ENCODE results near the gene C10orf71. TPM values are rescaled to one million over a fixed set of nuclear protein-coding genes. Genes with fewer than 3 reads are reported as not detected.

Gene C10orf71
- total RNA-seq, 1 experiment from 2014 or later, result not detected

- peaks cover 25% of the 10 kb centered on the region; the same call in 1 of the 2 replicates for H3K27me3 ChIP-seq (ENCODE audit: insufficient read depth, low read length)
- POLR2A ChIA-PET, result no interaction called here
- BruUV-seq (replicated peaks), result no TSS peak
- DNase-seq (ENCODE audit: low read depth, low spot score) (no peak), ATAC-seq (no peak)
- no peak overlapping the region for H3K9ac ChIP-seq (ENCODE audit: low read length)
- no peaks in the 10 kb centered on the region for H3K9me2 ChIP-seq (ENCODE audit: insufficient read depth)
- no peaks in the 10 kb centered on the region for H3K9me3 ChIP-seq (ENCODE audit: control insufficient read depth in 1 of 2, insufficient read depth in 1 of 2, low read depth in 1 of 2, low read length in 2 of 2)
- no peak for TF ChIP-seq POLR2A (IDR thresholded peaks at IDR 0.05; ENCODE audit: borderline replicate concordance, extremely low read depth, insufficient read depth, insufficient read length)
- no peaks in the 10 kb centered on the region for H4K20me1 ChIP-seq (ENCODE audit: insufficient read depth)
- H3K4me2 ChIP-seq (ENCODE audit: low read length), result no peak overlapping the region
- H3K4me1 ChIP-seq (ENCODE audit: control insufficient read depth in 1 of 2, insufficient read depth in 2 of 2, low read length in 2 of 2), result no peaks in the 10 kb centered on the region
- H3K79me2 ChIP-seq (ENCODE audit: insufficient read depth, low read length), result no peaks in the 10 kb centered on the region
- no peak overlapping the region for H2AFZ ChIP-seq (ENCODE audit: low read depth, low read length, poor library complexity, severe bottlenecking)
- CTCF ChIA-PET, result no interaction called here
- no peaks in the 10 kb centered on the region for H3K36me3 ChIP-seq (ENCODE audit: control insufficient read depth in 1 of 2, insufficient read depth in 2 of 2, low read length in 2 of 2)
- intact Hi-C loops (cut with micrococcal nuclease), result no loop called here
- no peak overlapping the region for H3K4me3 ChIP-seq (replicated peaks in 1 of 2; ENCODE audit: low read depth in 1 of 2, low read length in 2 of 2)
- no peak overlapping the region for H3K27ac ChIP-seq (ENCODE audit: low read depth, low read length)
- RAD21 ChIA-PET (ENCODE audit: low non-redundant PET in 1 of 2, low total read pairs in 2 of 2, uncharacterized antibody in 2 of 2, unreplicated experiment in 2 of 2), result no interaction called here
These were observed 19.7 kb upstream of the C10orf71 start for GRCh38 chr10:49279015-49279880.

- Histone ChIP-seq H3K4me1 (ENCODE audit: control insufficient read depth in 1 of 2, insufficient read depth in 2 of 2, low read length in 2 of 2) (no peaks in the 10 kb centered on the region), H3K27me3 (ENCODE audit: insufficient read depth, low read length) (peaks cover 25% of the 10 kb centered on the region; the same call in 1 of the 2 replicates), H3K4me3 (replicated peaks in 1 of 2; ENCODE audit: low read depth in 1 of 2, low read length in 2 of 2) (no peak overlapping the region), H3K9me2 (ENCODE audit: insufficient read depth) (no peaks in the 10 kb centered on the region), H3K27ac (ENCODE audit: low read depth, low read length) (no peak overlapping the region), H2AFZ (ENCODE audit: low read depth, low read length, poor library complexity, severe bottlenecking) (no peak overlapping the region), H3K36me3 (ENCODE audit: control insufficient read depth in 1 of 2, insufficient read depth in 2 of 2, low read length in 2 of 2) (no peaks in the 10 kb centered on the region), H4K20me1 (ENCODE audit: insufficient read depth) (no peaks in the 10 kb centered on the region), H3K79me2 (ENCODE audit: insufficient read depth, low read length) (no peaks in the 10 kb centered on the region), H3K9ac (ENCODE audit: low read length) (no peak overlapping the region), H3K9me3 (ENCODE audit: control insufficient read depth in 1 of 2, insufficient read depth in 1 of 2, low read depth in 1 of 2, low read length in 2 of 2) (no peaks in the 10 kb centered on the region), H3K4me2 (ENCODE audit: low read length) (no peak overlapping the region)
- RAD21 ChIA-PET (ENCODE audit: low non-redundant PET in 1 of 2, low total read pairs in 2 of 2, uncharacterized antibody in 2 of 2, unreplicated experiment in 2 of 2), result no interaction called here
- TF ChIP-seq SP1 (IDR thresholded peaks at IDR 0.05; ENCODE audit: low read depth), result no peak
- TF ChIP-seq ZBTB33 (IDR thresholded peaks at IDR 0.05; ENCODE audit: extremely low read depth, insufficient replicate concordance, low read length), result no peak
- ATAC-seq (no peak), DNase-seq (ENCODE audit: low read depth, low spot score) (no peak)
- POLR2A ChIA-PET, result no interaction called here
- CTCF ChIA-PET, result no interaction called here
- BruUV-seq (replicated peaks), result no TSS peak
- intact Hi-C loops (cut with micrococcal nuclease), result no loop called here
These were observed 19.0 kb upstream of the C10orf71 start for GRCh38 chr10:49280001-49280408.

Data from HCT116 (cell line).